Ovary (tissue), 9 donors: ENCODE results near the gene NUP160. TPM values are rescaled to one million over a fixed set of nuclear protein-coding genes. Genes with fewer than 3 reads are reported as not detected.
"Not testable (repeated sequence)": the region's sequence is repeated elsewhere in the genome, so short reads cannot be mapped to it uniquely, and the experiment has no call there.

Source experiments
- DNase-seq, 5 donors: peaks; one replicate each; pipeline ENCODE4 v3.0.0-alpha.2; 2019 to 2020
- H3K27ac ChIP-seq, 2 donors: fragments of 200-600 bp; one replicate each; pipeline versions ENCODE4 v1.5.1 to v1.8.0; 2019 to 2022
- H3K27me3 ChIP-seq: fragments of 200-600 bp; one replicate; pipeline ENCODE4 v1.8.0; 2022
- H3K36me3 ChIP-seq: fragments of 200-600 bp; sonication (generic); one replicate; pipeline ENCODE4 v1.5.1; 2019
- H3K4me1 ChIP-seq: one replicate; pipeline ENCODE4 v1.8.1; 2013; ENCODE audit warnings: mild to moderate bottlenecking, moderate library complexity; ENCODE audit not compliant: insufficient read depth
- H3K4me3 ChIP-seq: fragments of 200-600 bp; sonication (generic); one replicate; pipeline ENCODE4 v1.5.1; 2017
- H3K9me3 ChIP-seq, 2 donors: fragments of 200-600 bp in 1 of 2; sonication (generic) in 1 of 2; one replicate each; pipeline versions ENCODE4 v1.5.1 to v1.8.1; 2013 to 2019; ENCODE audit warnings: mild to moderate bottlenecking in 1 of 2, moderate library complexity in 1 of 2
- EP300 ChIP-seq: sonication (generic); formaldehyde crosslinking; IDR thresholded peaks from one replicate; pipeline ENCODE4 v1.6.1; 2017; ENCODE audit warnings: antibody characterized with exemption
- POLR2A ChIP-seq: fragments of 450-650 bp; IDR thresholded peaks from one replicate; pipeline ENCODE4 v1.6.1; 2017; ENCODE audit warnings: antibody characterized with exemption, mild to moderate bottlenecking, moderate library complexity
- WGBS, 3 donors: extraction: QIAGEN DNeasy Blood & Tissue Kit in 1 of 3; methylation state at CpG; one replicate each; pipeline versions ENCODE4 v1.1.5 to v1.1.7; 2013 to 2017; 5-methylcytosine and 5-hydroxymethylcytosine counted together
- intact Hi-C, 4 donors: fragments of 100-400 bp; cut with DNase I; formaldehyde crosslinking; loops; one replicate each; pipeline versions ENCODE4 v1.11.0 to v1.15.1; 2022 to 2023
- polyA plus RNA-seq, 2 donors: library from polyadenylated mRNA; stranded (reverse); fragments of 200-250 nt in 1 of 2; fragments of 350-450 nt in 1 of 2; fragmentation: Illumina TruSeq in 1 of 2; extraction: RNeasy Lipid Tissue Mini Kit (QIAGEN cat#74804) in 1 of 2; gene quantifications; one replicate each; pipeline ENCODE4 v1.2.3, GENCODE V29; 2013 to 2014
- total RNA-seq, 7 donors: library from RNA; depleted of rRNA in 2 of 7; stranded (reverse); fragments of >200 nt in 2 of 7; fragmentation: NEBNext Ultra II Directional in 3 of 7; extraction: Animal tissue kit (Norgen Biotek cat#: 25700) in 3 of 7; gene quantifications; one replicate each; pipeline versions ENCODE4 v1.1.0 to v1.2.4, GENCODE V29; 2016 to 2023
- TF ChIP-seq, protein P1 (sequence below), 3 donors: fragments of 450-650 bp in 2 of 3; fragments of 200-600 bp in 1 of 3; IDR thresholded peaks; one replicate each; pipeline versions ENCODE4 v1.5.1 to v1.8.0; 2016 to 2022; ENCODE audit warnings: antibody characterized with exemption in 3 of 3, mild to moderate bottlenecking in 1 of 3
- donor health status: DM: no; HTN: no; CAD: no; lungs with moderate emphysema.
- donor health status: DM: no; HTN: no; CAD: no.
- donor health status: Bipolar disorder and iron deficiency.
- donor health status: DM: yes; HTN: yes; CAD: no.
- donor health status: DM: no; HTN: no; CAD: no.
- donor health status: DM: yes; HTN: yes; CAD: no.

NUP160 gene
- total and polyA plus RNA-seq, 9 donors: 21.3 to 48.5 (median 31.6) TPM

DNA sequence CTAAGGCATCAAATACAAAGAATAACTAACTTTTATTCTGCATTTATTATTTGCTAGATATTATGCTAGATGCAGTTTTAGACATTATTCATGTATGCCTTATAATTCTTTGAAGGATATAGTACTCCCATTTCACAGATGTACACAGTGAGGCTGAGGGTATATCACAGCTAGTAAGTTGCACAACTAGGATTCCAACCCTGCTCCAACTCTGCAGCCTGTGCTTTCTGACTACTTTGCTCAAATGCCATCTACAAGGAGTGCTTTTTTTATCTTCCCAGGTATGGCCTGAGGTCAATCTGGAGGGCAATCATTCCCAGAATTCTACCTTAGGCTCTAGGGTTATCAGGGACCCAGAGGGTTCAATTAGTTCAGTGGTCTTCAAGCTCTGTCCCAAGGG, 28.4 kb downstream of the NUP160 start:
- TF ChIP-seq EP300 (no peak), POLR2A (no peak)
- no peak for DNase-seq
- Histone ChIP-seq H3K27ac (no peak overlapping the region), H3K4me3 (no peak overlapping the region), H3K9me3 (no peaks in the 10 kb centered on the region), H3K27me3 (no peaks in the 10 kb centered on the region), H3K36me3 (no peaks in the 10 kb centered on the region), H3K4me1 (no peaks in the 10 kb centered on the region)
- intact Hi-C loops: loop anchor here in 1 of 4 donors (10.0 kb wide), 1 partner anchor 65 kb away; no protein-coding TSS in a partner anchor

DNA sequence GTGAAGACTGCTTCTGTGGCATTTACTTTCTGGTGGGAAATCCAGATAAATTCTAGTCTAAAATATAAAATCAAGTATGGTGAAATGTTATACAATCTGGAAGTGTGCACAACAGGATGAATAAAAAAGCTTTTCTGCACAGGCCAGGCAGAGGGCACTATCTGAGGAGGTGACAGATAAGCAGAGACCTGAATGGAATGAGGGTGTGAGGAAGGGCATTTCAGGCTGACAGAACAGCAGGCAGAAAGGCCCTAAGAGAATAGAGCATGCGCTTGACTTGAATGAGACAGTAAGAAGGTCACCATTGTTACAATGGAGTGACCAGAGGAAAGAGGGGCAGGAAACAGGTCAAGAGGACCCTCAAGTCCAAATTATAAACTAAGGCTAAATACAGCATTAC, 47.4 kb downstream of the NUP160 start:
- Histone ChIP-seq H3K4me1 (no peaks in the 10 kb centered on the region), H3K27ac (no peak overlapping the region), H3K9me3 (no peaks in the 10 kb centered on the region), H3K36me3 (no peaks in the 10 kb centered on the region), H3K4me3 (no peak overlapping the region), H3K27me3 (no peaks in the 10 kb centered on the region)
- TF ChIP-seq POLR2A (no peak), EP300 (no peak)
- TF ChIP-seq, protein P1, sequence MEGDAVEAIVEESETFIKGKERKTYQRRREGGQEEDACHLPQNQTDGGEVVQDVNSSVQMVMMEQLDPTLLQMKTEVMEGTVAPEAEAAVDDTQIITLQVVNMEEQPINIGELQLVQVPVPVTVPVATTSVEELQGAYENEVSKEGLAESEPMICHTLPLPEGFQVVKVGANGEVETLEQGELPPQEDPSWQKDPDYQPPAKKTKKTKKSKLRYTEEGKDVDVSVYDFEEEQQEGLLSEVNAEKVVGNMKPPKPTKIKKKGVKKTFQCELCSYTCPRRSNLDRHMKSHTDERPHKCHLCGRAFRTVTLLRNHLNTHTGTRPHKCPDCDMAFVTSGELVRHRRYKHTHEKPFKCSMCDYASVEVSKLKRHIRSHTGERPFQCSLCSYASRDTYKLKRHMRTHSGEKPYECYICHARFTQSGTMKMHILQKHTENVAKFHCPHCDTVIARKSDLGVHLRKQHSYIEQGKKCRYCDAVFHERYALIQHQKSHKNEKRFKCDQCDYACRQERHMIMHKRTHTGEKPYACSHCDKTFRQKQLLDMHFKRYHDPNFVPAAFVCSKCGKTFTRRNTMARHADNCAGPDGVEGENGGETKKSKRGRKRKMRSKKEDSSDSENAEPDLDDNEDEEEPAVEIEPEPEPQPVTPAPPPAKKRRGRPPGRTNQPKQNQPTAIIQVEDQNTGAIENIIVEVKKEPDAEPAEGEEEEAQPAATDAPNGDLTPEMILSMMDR (IDR thresholded peaks at IDR 0.05): no peak
- no peak for DNase-seq
- intact Hi-C loops: no loop called here
- 97 to 100% (median 97%) methylated on average over 1 of the region's 1 CpG for WGBS, 3 donors

DNA sequence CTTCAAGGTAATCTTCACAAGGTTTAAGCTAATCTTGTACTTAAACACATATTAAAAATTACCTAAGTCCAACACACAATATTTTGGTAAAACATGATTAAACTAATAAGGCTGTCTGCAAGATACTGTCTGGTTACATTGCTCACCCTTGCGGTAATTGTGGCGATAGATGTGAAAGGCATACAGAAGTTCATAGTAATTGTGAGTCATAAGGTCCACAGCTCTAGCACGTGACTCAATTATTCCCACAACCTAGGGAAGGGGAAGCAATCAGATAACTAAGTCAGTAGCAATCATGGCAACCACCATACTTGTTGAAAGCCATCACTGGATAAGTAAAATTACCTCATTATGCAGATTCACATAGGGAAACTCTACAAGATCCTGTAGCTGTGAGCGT, 50.5 kb downstream of the NUP160 start:
- H3K9me3 ChIP-seq: no peaks in the 10 kb centered on the region
- TF ChIP-seq, protein P1 (IDR thresholded peaks at IDR 0.05): no peak
- TF ChIP-seq POLR2A (no peak), EP300 (no peak)
- no peak for DNase-seq
- 92 to 94% (median 93%) methylated on average over 4 of the region's 4 CpGs for WGBS, 3 donors
- H3K4me3 ChIP-seq: no peak overlapping the region
- intact Hi-C loops: no loop called here
- peaks cover under 1% of the 10 kb centered on the region for H3K4me1 ChIP-seq
- H3K27ac ChIP-seq: no peak overlapping the region
- H3K27me3 ChIP-seq: no peaks in the 10 kb centered on the region
- H3K36me3 ChIP-seq: no peaks in the 10 kb centered on the region

DNA sequence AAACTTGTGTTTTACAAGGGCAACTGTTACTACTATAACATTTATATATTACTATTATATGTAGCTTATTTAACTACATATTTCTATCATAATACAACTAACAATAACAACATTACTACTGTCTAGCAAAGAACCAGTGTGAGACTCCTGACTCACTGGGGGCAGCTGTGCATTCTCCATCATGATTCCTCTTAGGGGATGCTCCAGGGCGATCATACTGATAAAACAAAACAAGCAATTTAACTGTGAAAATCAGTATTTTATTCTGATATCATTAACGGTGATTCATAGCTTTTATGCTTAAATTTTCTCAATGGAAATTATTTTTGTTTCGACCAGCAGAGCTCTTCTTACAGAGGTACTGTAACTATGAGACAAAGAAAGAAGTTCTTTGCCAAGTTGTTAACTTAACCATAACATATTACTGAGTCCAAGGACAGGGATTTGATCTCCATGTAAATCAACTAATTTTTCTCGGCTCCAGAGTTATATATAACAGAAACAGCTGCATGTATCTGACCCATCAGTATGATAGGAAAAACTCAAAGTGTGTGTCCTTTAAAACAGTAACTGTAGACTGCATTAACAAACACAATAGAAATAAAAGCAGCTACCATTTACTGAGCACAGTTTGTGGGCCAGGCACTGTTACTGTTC, 56.2 kb downstream of the NUP160 start:
- Histone ChIP-seq H3K4me1 (peaks cover 4% of the 10 kb centered on the region), H3K27me3 (no peaks in the 10 kb centered on the region), H3K27ac (peak overlapping the region in 1 of 2 donors; percentile 21), H3K9me3 (no peaks in the 10 kb centered on the region), H3K36me3 (no peaks in the 10 kb centered on the region), H3K4me3 (no peak overlapping the region)
- intact Hi-C loops: no loop called here
- 7 to 19% (median 13%) methylated on average over 4 of the region's 4 CpGs for WGBS, 3 donors
- no peak for DNase-seq
- TF ChIP-seq, protein P1 (IDR thresholded peaks at IDR 0.05): no peak
- TF ChIP-seq POLR2A: no peak

DNA sequence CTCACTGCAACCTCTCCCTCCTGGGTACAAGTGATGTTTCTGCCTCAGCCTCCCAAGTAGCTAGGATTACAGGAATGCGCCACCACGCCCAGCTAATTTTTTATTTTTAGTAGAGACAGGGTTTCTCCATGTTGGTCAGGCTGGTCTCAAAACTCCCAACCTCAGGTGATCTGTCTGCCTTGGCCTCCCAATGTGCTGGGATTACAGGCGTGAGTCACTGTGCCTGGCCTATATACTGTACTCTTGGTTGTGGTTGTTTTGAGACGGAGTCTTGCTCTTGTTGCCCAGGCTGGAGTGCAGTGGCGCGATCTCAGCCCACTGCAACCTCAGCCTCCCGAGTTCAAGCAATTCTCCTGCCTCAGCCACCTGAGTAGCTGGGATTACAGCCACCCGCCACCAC, 58.1 kb downstream of the NUP160 start:
- intact Hi-C loops, H3K27me3 ChIP-seq, DNase-seq, H3K27ac ChIP-seq, H3K4me1 ChIP-seq, H3K4me3 ChIP-seq, H3K36me3 ChIP-seq, H3K9me3 ChIP-seq: not testable (repeated sequence)
- 97 to 98% (median 98%) methylated on average over 8 of the region's 8 CpGs for WGBS, 3 donors
